Retina (tissue), 1 donor: Measurements from ENCODE around the gene C1orf216.
"Not testable (repeated sequence)": the region's sequence is repeated elsewhere in the genome, so short reads cannot be mapped to it uniquely, and the experiment has no call there.

Source experiments
- DNase-seq: peaks from one replicate; pipeline ENCODE4 v3.0.0-alpha.2; 2016

The C1orf216 gene, protein sequence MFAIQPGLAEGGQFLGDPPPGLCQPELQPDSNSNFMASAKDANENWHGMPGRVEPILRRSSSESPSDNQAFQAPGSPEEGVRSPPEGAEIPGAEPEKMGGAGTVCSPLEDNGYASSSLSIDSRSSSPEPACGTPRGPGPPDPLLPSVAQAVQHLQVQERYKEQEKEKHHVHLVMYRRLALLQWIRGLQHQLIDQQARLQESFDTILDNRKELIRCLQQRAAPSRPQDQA

DNA sequence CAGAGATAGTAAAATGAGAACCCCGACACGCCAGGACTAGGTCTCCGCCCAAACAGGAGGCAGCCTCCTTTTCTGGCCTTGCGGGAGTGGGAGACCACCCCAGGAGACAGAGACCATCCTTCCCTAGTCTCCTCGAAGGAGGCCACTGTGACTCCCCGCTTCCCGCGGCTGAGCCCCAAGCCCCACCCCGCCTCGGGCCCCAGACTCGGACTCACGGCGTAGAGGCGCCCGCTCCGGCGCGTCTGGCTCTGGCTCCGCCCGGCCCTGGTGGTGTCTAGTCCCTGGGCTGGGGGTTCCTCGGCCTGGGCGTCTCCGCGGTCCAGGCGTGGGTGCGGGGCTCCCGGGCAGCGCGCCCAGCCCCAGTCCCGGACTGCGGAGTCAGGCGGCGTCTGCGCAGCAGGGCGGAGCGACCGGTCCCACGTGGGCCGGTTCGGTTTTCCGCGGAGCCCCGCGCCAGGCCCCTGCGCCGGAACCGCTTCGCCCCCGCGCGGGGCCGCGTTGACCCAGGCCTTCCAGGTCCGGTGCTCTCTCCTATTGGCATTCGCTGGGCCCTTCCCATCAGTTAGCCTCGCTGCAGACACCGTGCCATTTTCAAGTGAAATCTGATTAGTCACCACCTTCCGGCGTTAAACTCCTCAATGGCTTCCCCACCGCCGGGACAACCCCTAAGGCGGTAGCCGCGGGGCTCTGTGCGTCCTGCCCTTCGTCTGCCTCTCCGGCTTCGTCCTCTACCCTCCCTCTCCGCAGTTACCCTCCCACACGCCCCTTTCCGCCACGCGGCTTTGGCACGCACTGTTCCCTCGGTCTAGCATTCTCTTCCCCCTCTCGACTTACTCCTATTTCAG lies at the start of gene C1orf216:
Gene C1orf216, minus strand, starts transcription at position 393 of the 845 bp plus-strand sequence. CDS start 2,563 bp downstream, outside the sequence.
- DNase-seq: peak; percentile 81

DNA sequence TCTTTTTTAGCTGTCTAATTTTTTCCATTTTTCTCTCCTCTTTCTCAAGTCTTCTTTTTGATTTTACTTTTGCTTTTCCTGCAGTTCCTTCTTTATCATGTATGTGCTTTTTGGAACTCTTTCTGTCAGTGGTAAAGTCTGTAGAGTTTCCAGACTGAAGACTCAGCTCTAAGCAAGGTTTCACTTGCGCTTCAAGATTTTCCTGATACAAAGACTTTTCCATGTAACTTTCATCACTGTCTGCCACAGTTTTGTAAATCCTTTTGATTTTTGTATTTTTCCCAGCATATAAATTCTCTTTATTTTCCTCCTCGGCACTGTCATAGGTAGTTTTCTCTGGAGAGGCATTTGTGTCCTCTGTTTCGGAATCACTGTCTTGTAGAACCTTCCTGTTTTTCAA lies 45.6 kb upstream of the C1orf216 start:
- no peak for DNase-seq

DNA sequence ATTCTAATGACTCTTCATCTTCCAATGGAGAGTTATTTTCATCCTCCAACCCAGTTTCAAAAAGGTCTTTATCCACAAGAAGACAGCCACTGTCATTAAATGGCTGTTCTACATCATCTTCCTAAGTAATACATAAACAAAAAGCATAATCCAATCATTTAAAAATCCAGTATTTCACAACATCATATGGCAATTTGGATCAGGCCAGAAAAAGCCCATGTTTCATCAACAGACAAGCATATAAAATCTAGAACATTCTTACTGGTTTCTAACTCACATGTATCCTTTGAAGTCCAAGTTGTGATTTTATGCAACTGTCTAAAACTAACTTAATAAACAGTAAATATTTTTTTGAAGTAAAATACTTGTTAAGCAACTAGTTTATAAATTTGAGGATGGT lies 44.5 kb upstream of the C1orf216 start:
- DNase-seq: no peak

DNA sequence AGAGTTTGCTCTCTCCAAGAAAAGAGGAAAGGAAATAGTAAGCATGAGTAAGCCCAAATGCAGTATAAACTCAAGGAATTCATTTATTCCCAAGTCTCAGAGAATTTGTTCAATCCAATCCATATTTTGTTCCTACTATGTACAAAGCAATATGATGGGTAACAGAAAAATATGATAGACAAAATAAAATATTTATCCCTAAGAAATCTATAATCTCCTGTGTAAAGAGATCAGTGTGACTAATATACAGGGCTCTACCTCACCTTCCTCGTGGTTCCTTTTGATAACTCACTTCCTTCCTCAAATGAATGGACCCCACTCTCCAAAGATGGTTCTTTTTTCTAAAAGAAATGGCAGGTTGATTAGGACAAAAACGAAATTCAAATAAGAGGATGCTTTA lies 43.5 kb upstream of the C1orf216 start:
- no peak for DNase-seq

DNA sequence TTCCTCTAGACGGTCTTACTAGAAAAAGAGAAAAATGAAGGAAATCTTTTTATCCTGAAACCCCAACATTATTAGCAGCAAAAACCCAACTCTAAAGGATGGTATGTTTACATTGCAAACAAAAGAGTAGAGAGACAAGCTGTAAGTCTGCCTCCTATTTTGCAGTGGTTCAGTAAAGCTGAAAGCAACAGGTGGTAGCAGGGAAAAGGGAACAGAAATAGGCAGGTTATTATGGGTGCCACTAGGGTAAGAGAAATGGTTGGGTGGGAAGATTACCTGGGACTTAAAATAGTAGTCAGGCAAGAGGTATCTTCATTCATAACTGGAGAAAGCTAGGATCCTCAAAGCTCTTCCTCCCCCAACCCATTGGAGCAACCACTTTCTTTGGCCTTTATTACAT lies 37.4 kb upstream of the C1orf216 start:
- no peak for DNase-seq

DNA sequence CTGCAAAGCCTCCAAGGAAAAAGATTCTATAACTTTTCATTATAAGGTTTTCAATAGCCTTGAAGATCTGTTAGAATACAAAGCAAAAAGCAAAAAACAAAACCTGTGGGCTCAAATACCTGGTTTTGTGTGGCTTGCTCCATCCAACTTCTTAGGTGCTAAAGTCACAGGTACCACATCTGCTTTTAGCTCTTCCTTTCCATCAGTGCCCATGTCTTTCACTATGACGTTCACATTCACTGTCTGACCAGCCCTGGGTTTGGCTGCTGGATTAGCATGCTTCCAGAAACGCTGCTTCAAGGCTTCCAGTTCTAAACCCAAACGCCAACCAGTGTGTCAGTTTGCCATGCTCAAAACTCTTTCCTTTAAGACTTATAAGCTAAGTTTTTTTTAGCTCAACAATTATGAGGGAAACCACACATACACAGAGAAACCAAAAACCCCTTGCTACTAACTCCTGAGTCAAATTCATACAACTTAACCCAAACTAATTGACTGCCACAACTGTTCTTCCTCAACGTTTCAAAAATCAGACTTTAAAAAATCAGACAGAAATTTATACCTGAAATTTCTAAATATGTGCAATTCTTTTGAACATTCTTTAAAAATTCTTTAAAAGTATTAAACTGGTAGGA lies 35.1 kb upstream of the C1orf216 start:
- DNase-seq: no peak

DNA sequence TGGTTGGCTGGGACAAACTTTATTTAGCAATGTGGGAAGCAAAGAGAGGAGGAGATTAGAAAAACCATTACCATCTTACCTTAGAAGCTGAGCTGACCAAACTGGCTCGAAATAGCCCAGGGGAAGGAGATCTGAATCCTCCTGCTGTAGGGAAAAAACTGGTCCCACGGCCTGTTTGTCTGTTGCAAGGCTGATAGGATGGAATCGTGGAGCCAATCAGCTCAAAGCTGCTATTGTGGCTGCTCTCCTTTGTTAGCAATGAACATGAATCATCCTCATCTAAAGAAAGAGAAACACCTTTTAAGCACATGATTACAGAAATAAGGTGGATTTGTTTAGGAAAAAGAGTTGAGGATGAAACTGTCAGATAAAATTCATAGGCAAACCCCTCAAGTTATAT lies 29.6 kb upstream of the C1orf216 start:
- DNase-seq: no peak

DNA sequence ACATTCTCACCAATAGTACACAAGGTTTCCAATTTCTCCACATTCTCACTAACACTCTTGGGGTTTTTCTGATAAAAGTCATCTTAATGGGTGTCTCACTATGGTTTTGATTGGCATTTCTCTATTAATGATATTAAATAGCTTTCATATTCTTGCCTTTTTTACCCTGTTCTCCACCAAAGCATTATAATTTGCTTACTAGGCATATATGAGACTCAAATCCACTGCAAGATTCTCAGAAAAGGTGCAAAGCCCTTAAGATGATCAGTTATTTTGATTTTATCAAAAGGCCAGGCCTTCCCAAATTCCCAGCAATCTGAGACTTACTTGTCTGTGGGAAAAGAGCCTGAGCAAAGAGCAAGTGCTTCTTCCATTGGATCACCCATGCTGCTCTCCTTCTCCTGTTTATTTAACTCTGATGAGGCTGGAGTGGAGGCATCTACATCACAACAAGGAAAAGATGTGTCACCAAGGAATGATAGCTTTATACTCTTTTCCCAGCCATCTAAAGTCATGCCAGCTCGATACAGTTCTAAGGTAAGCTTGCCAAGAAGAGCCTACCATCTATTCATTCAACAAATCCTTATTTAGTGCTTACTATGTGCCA lies 26.5 kb upstream of the C1orf216 start:
- no peak for DNase-seq

DNA sequence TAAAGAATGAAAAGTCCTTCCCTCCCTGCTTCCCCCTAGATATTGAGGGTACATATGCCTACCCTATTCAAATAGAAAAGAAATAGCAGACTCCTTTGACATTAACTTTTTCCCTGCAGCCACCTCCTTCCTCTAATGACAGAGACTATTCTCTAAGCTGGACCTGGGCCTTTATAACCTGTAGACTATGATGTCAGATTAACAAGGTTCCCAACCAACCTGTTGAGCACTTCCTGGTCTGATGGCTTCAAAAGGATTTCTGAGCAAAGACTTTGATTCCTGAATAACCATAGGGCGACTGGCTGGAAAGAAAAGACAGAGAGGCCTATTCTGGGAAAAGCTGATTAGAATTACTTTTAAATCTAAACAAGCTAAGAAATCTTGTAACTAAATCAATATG lies 18.4 kb upstream of the C1orf216 start:
- DNase-seq: no peak

DNA sequence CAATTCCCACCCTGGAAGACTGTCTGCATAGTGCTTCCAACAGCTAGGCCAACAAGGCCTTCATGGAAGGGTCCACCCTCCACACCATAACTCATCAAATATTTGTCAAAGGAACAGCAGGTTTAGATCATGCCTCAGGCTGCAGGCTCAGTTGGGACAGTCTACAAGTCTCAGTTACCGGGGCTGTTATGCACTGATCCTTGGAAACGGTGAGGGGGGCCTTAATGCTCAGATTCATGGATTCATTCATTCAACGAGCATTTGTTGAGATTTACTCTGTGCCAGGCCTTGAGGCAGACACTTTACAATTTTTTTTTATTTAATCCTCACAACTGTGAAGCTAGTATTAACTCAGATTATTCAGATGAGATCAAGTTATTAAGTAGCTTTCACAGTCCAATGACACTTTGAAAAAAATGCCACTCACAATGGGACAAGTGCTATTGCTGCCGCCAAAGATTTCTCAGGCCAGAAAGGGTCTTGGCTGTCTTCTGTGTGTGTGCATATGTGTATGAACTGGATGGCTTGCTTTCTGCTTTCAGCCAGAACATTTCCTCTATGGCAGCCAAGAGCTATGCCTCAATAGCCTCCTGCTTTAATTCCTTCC lies 8.9 kb upstream of the C1orf216 start:
- no peak for DNase-seq

DNA sequence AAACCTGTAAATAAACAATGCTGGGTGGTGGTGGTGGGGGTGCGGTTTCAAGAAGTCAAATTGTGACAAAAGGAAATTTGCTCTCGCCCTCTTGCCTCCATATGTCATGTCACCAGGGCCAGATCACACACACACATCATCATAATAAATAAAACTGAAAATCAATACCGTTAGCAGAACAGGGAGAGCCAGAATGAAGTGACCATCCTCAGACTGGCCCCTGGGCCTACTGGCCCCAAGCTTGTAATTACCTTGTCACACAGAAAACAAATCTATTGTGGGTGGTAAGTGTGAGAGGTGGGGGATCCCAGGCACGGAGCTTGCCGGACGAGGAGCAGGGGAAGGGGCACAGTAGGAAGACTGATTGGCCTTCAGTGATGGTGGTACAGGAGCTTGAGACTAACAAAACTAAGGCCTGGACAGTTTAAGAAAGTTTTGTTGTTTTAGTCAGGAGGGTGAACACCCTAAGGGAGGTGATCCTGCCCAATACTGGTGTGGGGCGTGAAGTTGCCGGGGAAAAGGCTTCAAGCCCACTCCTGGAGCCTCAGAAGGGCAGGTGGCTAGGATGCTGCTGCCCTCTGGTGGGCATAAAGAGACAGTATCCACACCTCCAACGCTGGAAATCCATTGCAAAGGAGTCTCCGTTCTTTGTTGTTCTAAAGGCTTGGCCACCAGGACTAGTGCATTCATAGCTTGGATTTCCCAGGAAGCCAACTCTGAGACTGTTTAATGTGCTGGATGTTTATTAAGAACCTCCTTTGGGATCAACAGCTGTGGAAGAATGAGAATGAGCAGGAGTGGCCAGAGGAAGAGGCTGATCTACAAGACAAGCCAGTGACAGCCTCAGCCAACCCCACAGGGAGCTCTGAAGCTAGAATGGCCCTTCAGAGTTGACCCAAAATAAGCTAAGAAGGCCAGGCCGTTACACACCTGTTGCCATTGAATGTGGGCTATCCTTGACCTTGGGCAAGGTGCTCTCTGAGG lies 8.1 kb upstream of the C1orf216 start:
- DNase-seq: peak; percentile 85

DNA sequence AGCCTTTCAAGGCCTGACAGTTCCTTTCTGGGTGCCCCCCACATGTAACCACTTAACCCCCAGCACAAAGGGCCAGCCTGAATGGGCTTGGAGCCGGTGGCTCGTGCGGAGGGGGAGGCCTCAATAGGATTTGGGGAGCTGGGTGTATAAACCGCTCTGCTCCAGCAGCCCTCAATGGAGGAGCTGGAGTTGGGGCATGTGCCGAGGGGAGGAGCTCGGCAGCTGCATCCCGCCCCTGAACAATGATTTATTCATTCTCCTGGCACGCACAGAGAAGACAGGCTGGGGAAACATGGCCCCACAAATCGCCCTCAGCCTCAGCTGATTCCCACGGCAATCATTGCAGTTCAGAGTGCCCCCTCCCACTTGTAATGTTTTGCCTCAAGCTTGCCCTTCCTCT lies 6.9 kb upstream of the C1orf216 start:
- peak; percentile 70 for DNase-seq

DNA sequence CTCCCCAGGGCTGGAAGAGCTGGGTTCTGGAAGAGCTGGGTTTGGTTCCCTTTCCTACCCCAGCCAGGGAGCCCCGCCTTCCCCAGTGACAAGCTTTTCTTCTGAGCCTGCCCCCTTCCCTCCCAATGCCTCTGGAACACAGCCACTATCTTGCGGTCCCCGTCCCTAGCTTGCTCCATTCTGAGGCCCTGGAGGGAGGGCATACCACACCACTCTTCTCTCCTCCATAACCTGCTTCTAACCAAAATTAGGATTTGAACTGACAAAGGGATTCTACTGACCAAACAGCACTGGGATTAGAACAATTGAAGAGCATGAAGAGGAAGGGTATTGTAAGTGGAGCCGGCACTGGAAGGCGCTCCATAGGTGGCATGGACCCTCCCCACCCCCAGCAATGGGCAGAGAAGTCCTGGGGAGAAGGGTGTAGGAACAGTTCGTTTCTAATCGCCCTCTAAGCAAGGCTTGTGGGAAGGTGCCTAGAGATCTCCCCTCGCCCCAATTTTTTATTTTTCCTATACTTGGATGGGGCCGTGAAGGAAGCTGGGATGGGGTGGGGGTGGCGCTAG lies 690 bp downstream of the C1orf216 start:
- peak; percentile 43 for DNase-seq

DNA sequence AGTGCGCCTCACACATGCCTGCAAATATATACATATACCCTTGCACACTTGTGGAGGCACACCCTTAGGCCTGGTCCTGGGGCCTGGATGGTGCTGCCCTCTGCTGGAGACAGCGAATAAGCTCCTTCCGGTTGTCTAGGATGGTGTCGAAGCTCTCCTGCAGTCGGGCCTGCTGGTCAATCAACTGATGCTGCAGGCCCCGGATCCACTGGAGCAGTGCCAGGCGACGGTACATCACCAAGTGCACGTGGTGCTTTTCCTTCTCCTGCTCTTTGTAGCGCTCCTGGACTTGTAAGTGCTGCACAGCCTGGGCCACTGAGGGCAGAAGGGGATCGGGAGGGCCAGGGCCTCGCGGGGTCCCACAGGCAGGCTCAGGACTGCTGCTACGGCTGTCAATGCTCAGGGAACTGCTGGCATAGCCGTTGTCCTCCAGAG lies 3.1 kb downstream of the C1orf216 start:
- peak; percentile 75 for DNase-seq

DNA sequence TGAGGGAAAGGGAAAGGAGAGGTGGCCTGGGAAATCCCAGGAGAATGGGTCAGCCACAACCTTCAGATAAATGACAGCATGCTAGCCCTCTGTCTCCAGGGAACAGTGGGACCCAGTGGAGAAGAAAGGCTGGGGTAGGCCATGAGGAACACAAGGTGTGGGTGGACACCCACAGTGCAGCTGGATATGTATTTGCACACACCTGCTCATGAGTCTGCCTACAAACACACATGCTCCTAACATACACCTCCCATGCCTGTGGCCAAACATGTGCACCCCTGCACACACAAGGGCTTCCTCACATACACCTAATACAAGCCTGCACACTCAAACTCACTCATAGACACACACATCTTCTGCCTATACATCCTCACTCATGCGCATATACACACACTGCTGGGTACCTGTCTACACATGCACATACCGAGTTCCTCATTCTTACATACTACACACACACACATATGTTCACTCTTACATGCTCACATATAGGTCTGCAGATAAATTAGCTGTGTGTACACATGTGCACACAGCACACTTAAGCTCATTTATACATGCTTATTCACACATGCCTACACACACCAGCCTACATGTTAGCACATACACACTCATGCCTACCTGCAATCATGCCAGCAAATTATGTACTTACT lies 3.6 kb downstream of the C1orf216 start:
- no peak for DNase-seq

DNA sequence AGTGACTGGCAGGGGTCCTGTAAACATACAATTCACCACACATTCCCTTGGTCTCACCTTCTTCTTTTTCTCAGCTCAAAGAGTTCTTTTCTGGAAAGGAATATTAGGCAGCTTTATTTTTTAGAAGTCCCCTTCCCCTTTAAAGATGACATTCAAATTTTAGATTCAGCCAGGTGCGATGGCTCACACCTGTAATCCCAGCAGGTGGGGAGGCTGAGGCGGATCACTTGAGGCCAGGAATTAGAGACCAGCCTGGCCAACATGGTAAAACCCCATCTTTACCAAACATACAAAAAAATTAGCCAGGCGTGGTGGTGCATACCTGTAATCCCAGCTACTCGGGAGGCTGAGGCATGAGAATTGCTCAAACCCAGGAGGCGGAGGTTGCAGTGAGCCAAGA lies 7.6 kb downstream of the C1orf216 start:
- DNase-seq: not testable (repeated sequence)

DNA sequence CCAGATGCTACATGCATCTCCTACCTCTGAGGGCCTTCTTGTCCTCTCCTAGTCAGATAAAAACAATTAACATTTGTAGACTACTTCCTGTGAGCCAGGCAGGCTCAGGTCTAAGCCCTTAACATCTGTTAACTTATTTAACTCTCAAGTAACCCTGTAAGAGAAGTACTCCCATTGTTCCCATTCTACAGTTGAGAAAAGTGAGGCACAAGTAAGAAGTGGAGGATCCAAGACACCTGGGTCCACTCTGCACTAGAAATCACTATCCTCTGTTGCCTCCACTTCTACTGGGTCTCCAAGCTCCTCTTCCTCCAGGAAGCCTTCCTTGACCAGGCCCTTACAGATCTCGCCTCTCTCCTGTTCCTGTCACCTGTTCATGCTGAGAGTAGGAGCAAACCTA lies 9.7 kb downstream of the C1orf216 start:
- no peak for DNase-seq

DNA sequence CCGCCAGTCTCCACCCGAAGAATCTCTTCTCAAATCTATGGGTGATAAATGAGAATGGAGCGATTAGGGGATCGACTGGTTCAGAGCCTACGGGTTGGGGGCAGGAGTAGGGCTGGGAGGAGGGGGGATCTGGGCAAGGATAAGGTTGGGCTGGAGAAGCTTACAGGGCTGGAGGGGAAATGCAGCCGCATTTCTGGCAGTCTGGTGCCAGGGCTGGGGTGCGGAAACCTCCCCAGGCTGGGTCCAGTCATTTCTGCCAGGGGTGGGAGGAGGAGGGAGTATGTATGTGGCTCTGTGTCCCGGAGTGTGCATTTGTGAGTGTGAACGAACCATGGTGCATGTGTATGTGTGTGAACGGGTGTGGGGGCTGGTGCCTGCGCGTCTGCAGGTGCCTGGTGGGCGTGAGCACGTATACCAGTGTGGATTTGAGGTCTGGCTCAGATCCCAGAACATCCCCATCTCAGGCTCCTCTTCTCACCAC lies 10.2 kb downstream of the C1orf216 start:
- DNase-seq: no peak

DNA sequence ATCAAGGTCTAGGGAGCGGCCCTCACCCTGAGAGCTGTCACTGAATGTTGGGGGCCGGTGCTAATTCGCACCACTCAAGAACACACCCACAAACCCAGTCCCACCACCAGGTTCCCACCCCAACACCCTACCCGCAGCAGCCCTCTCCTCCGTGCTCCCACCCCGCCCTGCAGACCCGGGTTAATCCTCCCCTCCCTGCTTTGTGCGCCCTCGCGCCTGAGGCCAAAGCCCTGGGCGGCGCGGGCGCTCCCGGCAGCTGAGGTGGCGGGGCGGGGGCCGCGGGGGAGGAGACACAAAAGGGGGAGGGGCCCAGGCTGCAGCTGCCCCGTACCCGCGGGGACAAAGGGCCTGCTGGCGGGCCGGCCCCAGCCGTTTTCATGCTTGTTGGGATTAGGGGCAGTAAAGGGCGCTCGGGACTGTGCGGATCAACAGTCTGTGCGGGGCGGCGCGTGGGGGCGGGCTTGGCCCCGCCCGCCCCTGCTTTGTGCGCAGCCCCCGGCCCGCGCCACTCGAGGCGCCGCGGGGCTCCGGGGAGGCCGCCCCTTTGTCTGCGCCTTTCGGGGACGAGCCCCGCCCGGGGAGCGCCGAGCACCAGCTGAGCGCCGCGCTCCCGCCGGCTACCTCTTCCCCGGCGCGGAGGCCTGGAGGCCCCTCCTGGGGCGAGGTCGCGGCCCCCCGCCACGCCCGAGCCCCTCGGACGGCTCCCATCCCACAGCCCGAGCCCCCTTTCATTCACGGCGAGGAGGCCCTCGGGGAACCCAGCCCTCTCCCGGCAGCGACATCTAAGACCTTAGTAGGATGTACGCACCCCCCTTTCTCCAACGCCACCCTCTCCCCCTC lies 10.9 kb downstream of the C1orf216 start:
- DNase-seq: peak; percentile 78
